Caco-2 (cell line): ENCODE results near the gene L3MBTL4. TPM values are rescaled to one million over a fixed set of nuclear protein-coding genes. Genes with fewer than 3 reads are reported as not detected.

Source experiments
- BruUV-seq: library from RNA; stranded (reverse); fragments of 400-500 nt; replicated peaks from 2 replicates; lab custom pipeline; 2021; lab: Mats Ljungman, UMichigan
- CTCF ChIA-PET: fragments of 300-600 bp; sonication (Branson Sonifier 250); formaldehyde crosslinking; loops from one replicate; lab custom pipeline; 2022; ENCODE audit warnings: antibody characterized with exemption; lab: Charles Lee
- POLR2A ChIA-PET: fragments of 300-600 bp; sonication (Branson Sonifier 250); formaldehyde crosslinking; loops from one replicate; lab custom pipeline; 2022; ENCODE audit warnings: antibody characterized with exemption; lab: Charles Lee
- DNase-seq, 2 experiments: peaks; one replicate each; pipeline versions ENCODE4 v3.0.0 to v3.0.0-alpha.2; 2020 to 2022
- H3K27me3 ChIP-seq: replicated peaks from 2 replicates; pipeline ENCODE4 v1.6.0; 2011; ENCODE audit warnings: low read length; ENCODE audit not compliant: control insufficient read depth, insufficient read depth
- H3K36me3 ChIP-seq: 2 replicates; pipeline ENCODE4 v1.5.1; 2011; ENCODE audit warnings: low read length; ENCODE audit not compliant: control insufficient read depth, insufficient read depth
- H3K4me1 ChIP-seq: fragments of 250-450 bp; sonication (Bioruptor Pico); 2 replicates; pipeline ENCODE4 v1.5.1; 2020; ENCODE audit warnings: mild to moderate bottlenecking
- H3K4me3 ChIP-seq: 2 replicates; pipeline ENCODE4 v1.5.1; 2011; ENCODE audit warnings: low read depth, mild to moderate bottlenecking, control low read depth, low read length
- H3K9me3 ChIP-seq: fragments of 250-450 bp; sonication (Bioruptor Pico); 2 replicates; pipeline ENCODE4 v1.5.1; 2020; ENCODE audit warnings: mild to moderate bottlenecking, moderate library complexity
- H3K27ac Mint-ChIP-seq: one replicate; pipeline ENCODE4 v1.8.0; 2022; ENCODE audit warnings: mixed read lengths; ENCODE audit not compliant: unreplicated experiment
- H3K27me3 Mint-ChIP-seq: one replicate; pipeline ENCODE4 v1.8.0; 2022; ENCODE audit warnings: mixed read lengths; ENCODE audit not compliant: insufficient read depth, unreplicated experiment
- H3K36me3 Mint-ChIP-seq: one replicate; pipeline ENCODE4 v1.8.0; 2022; ENCODE audit warnings: mild to moderate bottlenecking, mixed read lengths; ENCODE audit not compliant: insufficient read depth, unreplicated experiment
- H3K4me1 Mint-ChIP-seq: one replicate; pipeline ENCODE4 v1.8.0; 2022; ENCODE audit warnings: low read depth, mixed read lengths; ENCODE audit not compliant: unreplicated experiment
- H3K4me3 Mint-ChIP-seq: one replicate; pipeline ENCODE4 v1.8.0; 2022; ENCODE audit warnings: mild to moderate bottlenecking, moderate library complexity, mixed read lengths; ENCODE audit not compliant: unreplicated experiment
- H3K9me3 Mint-ChIP-seq: one replicate; pipeline ENCODE4 v1.8.0; 2022; ENCODE audit warnings: mixed read lengths; ENCODE audit not compliant: unreplicated experiment
- CTCF ChIP-seq, 2 experiments: fragments of 200-600 bp in 1 of 2; IDR thresholded peaks; 1 replicate in 1 of 2; 2 replicates in 1 of 2; pipeline versions ENCODE4 v1.5.1 to v1.8.0; 2011 to 2022; ENCODE audit warnings: antibody characterized with exemption in 1 of 2, control low read depth in 1 of 2, inconsistent platforms in 1 of 2, low read depth in 1 of 2, low read length in 1 of 2, mild to moderate bottlenecking in 1 of 2, moderate library complexity in 1 of 2; ENCODE audit not compliant: insufficient read depth in 1 of 2, severe bottlenecking in 1 of 2, unreplicated experiment in 1 of 2
- intact Hi-C: fragments of 100-400 bp; cut with micrococcal nuclease; formaldehyde crosslinking; loops from one replicate; pipeline ENCODE4 v1.10.0; 2022; ENCODE audit not compliant: unreplicated experiment
- total RNA-seq: library from RNA; stranded (reverse); gene quantifications from 2 replicates; pipeline ENCODE4 v1.2.3, GENCODE V29; 2022

L3MBTL4 gene
- total RNA-seq, 1 experiment from 2014 or later: 0.23 TPM

- H3K4me3 Mint-ChIP-seq: no peak overlapping the region
- no peak overlapping the region for H3K27ac Mint-ChIP-seq
- ChIA-PET POLR2A (no interaction called here), CTCF (interaction anchor here (0.6 kb wide), 1 partner anchor 1133 kb away, joined by 3 read pairs; no protein-coding TSS in a partner anchor)
- Histone ChIP-seq H3K4me1 (no peaks in the 10 kb centered on the region), H3K36me3 (no peaks in the 10 kb centered on the region), H3K4me3 (no peak overlapping the region), H3K9me3 (no peaks in the 10 kb centered on the region), H3K27me3 (no peaks in the 10 kb centered on the region; the same call in 1 of the 2 replicates)
- BruUV-seq: no TSS peak
- intact Hi-C loops: no loop called here
- peaks cover 19% of the 10 kb centered on the region for H3K27me3 Mint-ChIP-seq
- no peaks in the 10 kb centered on the region for H3K36me3 Mint-ChIP-seq
- H3K9me3 Mint-ChIP-seq: no peaks in the 10 kb centered on the region
- H3K4me1 Mint-ChIP-seq: no peaks in the 10 kb centered on the region
- no peak for DNase-seq
- no peak for TF ChIP-seq CTCF (IDR thresholded peaks at IDR 0.05; ENCODE audit: insufficient read depth in 1 of 2, low read depth in 1 of 2, low read length in 1 of 2, severe bottlenecking in 1 of 2, unreplicated experiment in 1 of 2)
These were observed 370.4 kb downstream of the L3MBTL4 start for GRCh38 chr18:6044319-6044718.

GRCh38 chr18:6039055-6039454 lies 375.7 kb downstream of the L3MBTL4 start:
- Histone ChIP-seq H3K4me3 (no peak overlapping the region), H3K36me3 (no peaks in the 10 kb centered on the region), H3K9me3 (no peaks in the 10 kb centered on the region), H3K27me3 (no peaks in the 10 kb centered on the region; the same call in 1 of the 2 replicates), H3K4me1 (no peaks in the 10 kb centered on the region)
- no peak for TF ChIP-seq CTCF (IDR thresholded peaks at IDR 0.05; ENCODE audit: insufficient read depth in 1 of 2, low read depth in 1 of 2, low read length in 1 of 2, severe bottlenecking in 1 of 2, unreplicated experiment in 1 of 2)
- Mint-ChIP-seq H3K27ac (no peak overlapping the region), H3K27me3 (peaks cover 19% of the 10 kb centered on the region), H3K36me3 (no peaks in the 10 kb centered on the region), H3K9me3 (peaks cover 12% of the 10 kb centered on the region), H3K4me3 (no peak overlapping the region), H3K4me1 (no peaks in the 10 kb centered on the region)
- intact Hi-C loops: no loop called here
- DNase-seq: no peak
- CTCF ChIA-PET: no interaction called here
- POLR2A ChIA-PET: no interaction called here
- BruUV-seq: no TSS peak

- H3K4me3 ChIP-seq: no peak overlapping the region
- peaks cover 8% of the 10 kb centered on the region for H3K9me3 Mint-ChIP-seq
- CTCF ChIA-PET: no interaction called here
- no peaks in the 10 kb centered on the region for H3K36me3 Mint-ChIP-seq
- no peaks in the 10 kb centered on the region for H3K27me3 ChIP-seq
- TF ChIP-seq CTCF (IDR thresholded peaks at IDR 0.05; ENCODE audit: insufficient read depth in 1 of 2, low read depth in 1 of 2, low read length in 1 of 2, severe bottlenecking in 1 of 2, unreplicated experiment in 1 of 2): no peak
- no TSS peak for BruUV-seq
- peaks cover 4% of the 10 kb centered on the region for H3K27me3 Mint-ChIP-seq
- POLR2A ChIA-PET: no interaction called here
- no peaks in the 10 kb centered on the region for H3K4me1 ChIP-seq
- H3K4me1 Mint-ChIP-seq: no peaks in the 10 kb centered on the region
- H3K4me3 Mint-ChIP-seq: no peak overlapping the region
- no peaks in the 10 kb centered on the region for H3K36me3 ChIP-seq
- H3K27ac Mint-ChIP-seq: no peak overlapping the region
- DNase-seq: no peak
- no peaks in the 10 kb centered on the region for H3K9me3 ChIP-seq
- intact Hi-C loops: no loop called here
These were observed 383.3 kb downstream of the L3MBTL4 start for GRCh38 chr18:6031442-6031841.
